WTC11 (cell line): ENCODE measurements around the gene SAFB2.

Experiments used
- CREB1 ChIP-seq: sonication (generic); formaldehyde crosslinking; IDR thresholded peaks from 2 replicates; pipeline ENCODE4 v1.8.0; 2023; ENCODE audit warnings: mild to moderate bottlenecking, missing genetic modification reagents
- GABPB1 ChIP-seq: sonication (generic); formaldehyde crosslinking; IDR thresholded peaks from 2 replicates; pipeline ENCODE4 v1.8.1; 2023; ENCODE audit warnings: mild to moderate bottlenecking, missing genetic modification reagents
- TF ChIP-seq, protein P1 (sequence below): sonication (generic); formaldehyde crosslinking; IDR thresholded peaks from 2 replicates; pipeline ENCODE4 v1.8.0; 2022; ENCODE audit warnings: mild to moderate bottlenecking, missing genetic modification reagents
- TF ChIP-seq, protein P2 (sequence below): fragments of 200-600 bp; IDR thresholded peaks from 2 replicates; pipeline ENCODE4 v1.8.0; 2022; ENCODE audit warnings: antibody characterized with exemption
- TF ChIP-seq, protein P3 (sequence below): sonication (generic); formaldehyde crosslinking; IDR thresholded peaks from 2 replicates; pipeline ENCODE4 v1.8.0; 2023; ENCODE audit warnings: mild to moderate bottlenecking, missing genetic modification reagents

DNA sequence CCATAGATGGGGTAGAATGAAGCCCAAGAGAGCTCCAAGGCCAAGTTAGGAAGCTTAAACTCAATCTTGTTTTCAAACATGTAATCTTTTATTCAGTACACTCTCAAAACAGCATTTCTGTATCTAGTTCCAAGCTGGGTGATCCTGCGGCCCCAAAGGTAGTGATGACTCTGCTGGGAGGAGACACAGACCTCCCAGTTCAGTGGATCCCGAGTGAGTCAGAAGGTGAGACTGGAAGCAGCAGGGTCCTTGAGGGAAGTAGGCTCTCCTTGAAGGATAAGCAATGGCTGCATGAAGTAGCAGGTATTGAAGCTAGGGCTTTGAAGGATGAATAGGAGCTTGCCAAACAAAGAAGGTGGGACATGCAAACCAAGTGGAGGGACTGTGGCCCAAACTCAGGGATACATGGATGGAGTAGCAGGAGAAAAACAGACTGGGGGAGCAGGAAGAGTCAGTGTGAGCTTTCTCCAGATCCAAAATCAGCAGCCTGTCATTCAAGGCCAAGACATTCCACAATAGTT lies 64.4 kb downstream of the SAFB2 start:
- TF ChIP-seq, protein P1, sequence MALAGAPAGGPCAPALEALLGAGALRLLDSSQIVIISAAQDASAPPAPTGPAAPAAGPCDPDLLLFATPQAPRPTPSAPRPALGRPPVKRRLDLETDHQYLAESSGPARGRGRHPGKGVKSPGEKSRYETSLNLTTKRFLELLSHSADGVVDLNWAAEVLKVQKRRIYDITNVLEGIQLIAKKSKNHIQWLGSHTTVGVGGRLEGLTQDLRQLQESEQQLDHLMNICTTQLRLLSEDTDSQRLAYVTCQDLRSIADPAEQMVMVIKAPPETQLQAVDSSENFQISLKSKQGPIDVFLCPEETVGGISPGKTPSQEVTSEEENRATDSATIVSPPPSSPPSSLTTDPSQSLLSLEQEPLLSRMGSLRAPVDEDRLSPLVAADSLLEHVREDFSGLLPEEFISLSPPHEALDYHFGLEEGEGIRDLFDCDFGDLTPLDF (CRISPR knock-in tag), result no peak
- TF ChIP-seq, protein P2, sequence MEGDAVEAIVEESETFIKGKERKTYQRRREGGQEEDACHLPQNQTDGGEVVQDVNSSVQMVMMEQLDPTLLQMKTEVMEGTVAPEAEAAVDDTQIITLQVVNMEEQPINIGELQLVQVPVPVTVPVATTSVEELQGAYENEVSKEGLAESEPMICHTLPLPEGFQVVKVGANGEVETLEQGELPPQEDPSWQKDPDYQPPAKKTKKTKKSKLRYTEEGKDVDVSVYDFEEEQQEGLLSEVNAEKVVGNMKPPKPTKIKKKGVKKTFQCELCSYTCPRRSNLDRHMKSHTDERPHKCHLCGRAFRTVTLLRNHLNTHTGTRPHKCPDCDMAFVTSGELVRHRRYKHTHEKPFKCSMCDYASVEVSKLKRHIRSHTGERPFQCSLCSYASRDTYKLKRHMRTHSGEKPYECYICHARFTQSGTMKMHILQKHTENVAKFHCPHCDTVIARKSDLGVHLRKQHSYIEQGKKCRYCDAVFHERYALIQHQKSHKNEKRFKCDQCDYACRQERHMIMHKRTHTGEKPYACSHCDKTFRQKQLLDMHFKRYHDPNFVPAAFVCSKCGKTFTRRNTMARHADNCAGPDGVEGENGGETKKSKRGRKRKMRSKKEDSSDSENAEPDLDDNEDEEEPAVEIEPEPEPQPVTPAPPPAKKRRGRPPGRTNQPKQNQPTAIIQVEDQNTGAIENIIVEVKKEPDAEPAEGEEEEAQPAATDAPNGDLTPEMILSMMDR, result no peak
- TF ChIP-seq GABPB1 (CRISPR knock-in tag) (no peak), CREB1 (CRISPR knock-in tag) (no peak)
- TF ChIP-seq, protein P3, sequence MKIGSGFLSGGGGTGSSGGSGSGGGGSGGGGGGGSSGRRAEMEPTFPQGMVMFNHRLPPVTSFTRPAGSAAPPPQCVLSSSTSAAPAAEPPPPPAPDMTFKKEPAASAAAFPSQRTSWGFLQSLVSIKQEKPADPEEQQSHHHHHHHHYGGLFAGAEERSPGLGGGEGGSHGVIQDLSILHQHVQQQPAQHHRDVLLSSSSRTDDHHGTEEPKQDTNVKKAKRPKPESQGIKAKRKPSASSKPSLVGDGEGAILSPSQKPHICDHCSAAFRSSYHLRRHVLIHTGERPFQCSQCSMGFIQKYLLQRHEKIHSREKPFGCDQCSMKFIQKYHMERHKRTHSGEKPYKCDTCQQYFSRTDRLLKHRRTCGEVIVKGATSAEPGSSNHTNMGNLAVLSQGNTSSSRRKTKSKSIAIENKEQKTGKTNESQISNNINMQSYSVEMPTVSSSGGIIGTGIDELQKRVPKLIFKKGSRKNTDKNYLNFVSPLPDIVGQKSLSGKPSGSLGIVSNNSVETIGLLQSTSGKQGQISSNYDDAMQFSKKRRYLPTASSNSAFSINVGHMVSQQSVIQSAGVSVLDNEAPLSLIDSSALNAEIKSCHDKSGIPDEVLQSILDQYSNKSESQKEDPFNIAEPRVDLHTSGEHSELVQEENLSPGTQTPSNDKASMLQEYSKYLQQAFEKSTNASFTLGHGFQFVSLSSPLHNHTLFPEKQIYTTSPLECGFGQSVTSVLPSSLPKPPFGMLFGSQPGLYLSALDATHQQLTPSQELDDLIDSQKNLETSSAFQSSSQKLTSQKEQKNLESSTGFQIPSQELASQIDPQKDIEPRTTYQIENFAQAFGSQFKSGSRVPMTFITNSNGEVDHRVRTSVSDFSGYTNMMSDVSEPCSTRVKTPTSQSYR, result no peak
